CD4-positive, alpha-beta memory T cell (primary cell): ENCODE data around the gene PCDHGA2. TPM values are rescaled to one million over a fixed set of nuclear protein-coding genes. Genes with fewer than 3 reads are reported as not detected.
A peak's percentile ranks its signal among the peaks of the same experiment; 100 is the strongest.
"Not testable (repeated sequence)": the region's sequence is repeated elsewhere in the genome, so short reads cannot be mapped to it uniquely, and the experiment has no call there.

ENCODE experiments used
- CTCF ChIA-PET: fragments of 350-600 bp; sonication (Branson Sonifier 250); formaldehyde crosslinking; loops from one replicate; lab custom pipeline; 2021; ENCODE audit warnings: inconsistent platforms; ENCODE audit not compliant: partially characterized antibody; lab: Charles Lee
- POLR2A ChIA-PET: fragments of 350-600 bp; sonication (Branson Sonifier 250); formaldehyde crosslinking; loops from one replicate; lab custom pipeline; 2021; ENCODE audit not compliant: partially characterized antibody; lab: Charles Lee
- DNase-seq, 5 donors: peaks; one replicate each; pipeline versions ENCODE4 v3.0.0 to v3.0.0-alpha.2; 2020 to 2022; ENCODE audit warnings: mixed read lengths in 1 of 5
- H3K27ac ChIP-seq: one replicate; pipeline ENCODE4 v1.7.0; 2013; ENCODE audit warnings: low read depth, low read length
- H3K27me3 ChIP-seq: 2 replicates; pipeline ENCODE4 v1.7.0; 2013; ENCODE audit warnings: mild to moderate bottlenecking, low read length, moderate library complexity; ENCODE audit not compliant: insufficient read depth
- H3K36me3 ChIP-seq: 2 replicates; pipeline ENCODE4 v1.7.0; 2013; ENCODE audit warnings: mild to moderate bottlenecking, low read length, moderate library complexity; ENCODE audit not compliant: insufficient read depth
- H3K4me1 ChIP-seq: 2 replicates; pipeline ENCODE4 v1.7.0; 2013; ENCODE audit warnings: mild to moderate bottlenecking, low read length, moderate library complexity; ENCODE audit not compliant: insufficient read depth
- H3K4me3 ChIP-seq, 2 donors: one replicate each; pipeline ENCODE4 v1.7.0; 2013; ENCODE audit warnings: low read length in 2 of 2, mild to moderate bottlenecking in 1 of 2
- H3K9me3 ChIP-seq, 2 donors: one replicate each; pipeline ENCODE4 v1.7.0; 2013; ENCODE audit warnings: low read length in 2 of 2, control low read depth in 1 of 2; ENCODE audit not compliant: control insufficient read depth in 1 of 2
- H3K27ac Mint-ChIP-seq, 7 donors: one replicate each; pipeline ENCODE4 v1.8.0; 2020 to 2021; ENCODE audit warnings: mixed read lengths in 7 of 7, mild to moderate bottlenecking in 6 of 7, inconsistent platforms in 3 of 7, moderate library complexity in 3 of 7
- H3K27me3 Mint-ChIP-seq, 2 donors: one replicate each; pipeline ENCODE4 v1.8.0; 2020 to 2021; ENCODE audit warnings: mixed read lengths in 2 of 2
- H3K36me3 Mint-ChIP-seq, 2 donors: one replicate each; pipeline ENCODE4 v1.8.0; 2020 to 2021; ENCODE audit warnings: mixed read lengths in 2 of 2, inconsistent platforms in 1 of 2, mild to moderate bottlenecking in 1 of 2
- H3K4me1 Mint-ChIP-seq, 4 donors: one replicate each; pipeline ENCODE4 v1.8.0; 2020 to 2021; ENCODE audit warnings: mixed read lengths in 4 of 4, mild to moderate bottlenecking in 1 of 4
- H3K4me3 Mint-ChIP-seq, 8 donors: one replicate each; pipeline ENCODE4 v1.8.0; 2020 to 2021; ENCODE audit warnings: mixed read lengths in 8 of 8, mild to moderate bottlenecking in 7 of 8, moderate library complexity in 6 of 8, inconsistent platforms in 3 of 8
- H3K9me3 Mint-ChIP-seq, 8 donors: one replicate each; pipeline ENCODE4 v1.8.0; 2020 to 2021; ENCODE audit warnings: mixed read lengths in 8 of 8, mild to moderate bottlenecking in 5 of 8, inconsistent platforms in 3 of 8, moderate library complexity in 1 of 8
- intact Hi-C: fragments of 100-400 bp; cut with micrococcal nuclease; formaldehyde crosslinking; loops from one replicate; pipeline ENCODE4 v1.15.1; 2023
- polyA plus RNA-seq, 2 donors: library from polyadenylated mRNA; unstranded; fragments of 300-500 nt; fragmentation: Illumina TruSeq; gene quantifications; one replicate each; pipeline ENCODE4 v1.2.3, GENCODE V29; 2021
- total RNA-seq, 2 experiments: library from RNA; stranded (reverse); gene quantifications; one replicate each; pipeline ENCODE4 v1.2.3, GENCODE V29; 2021

Gene PCDHGA2
- total and polyA plus RNA-seq, 4 experiments from 2014 or later: 0.19 to 0.23 TPM; not detected in 2

DNA sequence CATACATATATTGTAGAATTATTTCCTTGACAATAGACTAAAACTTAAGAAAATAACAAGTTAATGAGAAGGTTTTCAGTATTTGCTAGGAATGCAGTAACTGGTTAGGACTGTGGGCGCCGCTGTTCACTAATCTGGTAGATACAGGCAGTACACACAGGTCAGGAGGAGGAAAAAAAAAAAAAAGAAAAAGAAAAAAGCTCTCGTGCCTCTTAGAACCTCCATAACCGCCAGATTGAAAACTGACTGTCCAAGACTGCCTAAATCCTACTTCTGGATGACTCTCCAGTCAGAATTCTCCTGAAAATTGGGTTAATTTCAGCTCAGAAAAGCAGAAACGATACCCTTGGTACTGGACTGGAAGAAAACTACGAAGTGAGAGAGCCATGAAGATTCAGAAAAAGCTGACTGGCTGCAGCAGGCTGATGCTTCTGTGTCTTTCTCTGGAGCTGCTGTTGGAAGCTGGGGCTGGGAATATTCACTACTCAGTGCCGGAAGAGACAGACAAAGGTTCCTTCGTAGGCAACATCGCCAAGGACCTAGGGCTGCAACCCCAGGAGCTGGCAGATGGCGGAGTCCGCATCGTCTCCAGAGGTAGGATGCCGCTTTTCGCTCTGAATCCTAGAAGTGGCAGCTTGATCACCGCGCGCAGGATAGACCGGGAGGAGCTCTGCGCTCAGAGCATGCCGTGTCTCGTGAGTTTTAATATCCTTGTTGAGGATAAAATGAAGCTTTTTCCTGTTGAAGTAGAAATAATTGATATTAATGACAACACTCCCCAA is 8.1 kb upstream of the PCDHGA2 start, which contains the start of gene PCDHGA1:
Gene PCDHGA1, plus strand, starts transcription at position 216 of the 782 bp plus-strand sequence.
- ChIA-PET POLR2A (interaction anchor here (0.7 to 0.8 kb wide), 2 partner anchors 10 to 233 kb away, joined by 3 to 7 read pairs; partner anchors contain the start of gene TAF7), CTCF (interaction anchor here (0.9 to 4.4 kb wide), 11 partner anchors 9 to 288 kb away, joined by 3 to 29 read pairs (median 4); partner anchors contain the start of genes DIAPH1, PCDHGA6 and TAF7)
- H3K27me3 Mint-ChIP-seq: peaks cover 50% of the 10 kb centered on the region in 2 donors
- H3K36me3 Mint-ChIP-seq: peaks cover 15 to 18% of the 10 kb centered on the region in 2 donors
- peak in 2 of 5 donors; percentile 15 to 26 for DNase-seq
- peaks cover 2 to 81% (median 69%) of the 10 kb centered on the region in 8 donors for H3K9me3 Mint-ChIP-seq
- H3K27ac Mint-ChIP-seq: peak within 1 kb of the TSS in 1 of 7 donors; percentile 52
- no peaks in the 10 kb centered on the region for H3K4me1 ChIP-seq
- no peak within 1 kb of the TSS for H3K27ac ChIP-seq
- no peaks in the 10 kb centered on the region for H3K36me3 ChIP-seq
- intact Hi-C loops: no loop called here
- H3K4me1 Mint-ChIP-seq: peaks cover 5 to 11% (median 6%) of the 10 kb centered on the region in 4 donors
- peaks cover 0 to 8% of the 10 kb centered on the region in 2 donors for H3K9me3 ChIP-seq
- H3K4me3 ChIP-seq: no peak within 1 kb of the TSS
- no peaks in the 10 kb centered on the region for H3K27me3 ChIP-seq
- peak within 1 kb of the TSS in 6 of 8 donors; percentile 29 to 68 (median 54) for H3K4me3 Mint-ChIP-seq

DNA sequence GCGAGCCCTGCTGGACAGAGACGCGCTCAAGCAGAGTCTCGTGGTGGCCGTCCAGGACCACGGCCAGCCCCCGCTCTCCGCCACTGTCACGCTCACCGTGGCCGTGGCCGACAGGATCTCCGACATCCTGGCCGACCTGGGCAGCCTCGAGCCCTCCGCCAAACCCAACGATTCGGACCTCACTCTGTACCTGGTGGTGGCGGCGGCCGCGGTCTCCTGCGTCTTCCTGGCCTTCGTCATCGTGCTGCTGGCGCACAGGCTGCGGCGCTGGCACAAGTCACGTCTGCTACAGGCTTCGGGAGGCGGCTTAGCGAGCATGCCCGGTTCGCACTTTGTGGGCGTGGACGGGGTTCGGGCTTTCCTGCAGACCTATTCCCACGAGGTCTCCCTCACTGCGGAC is 6.0 kb upstream of the PCDHGA2 start:
- H3K27me3 Mint-ChIP-seq: peaks cover 46 to 55% of the 10 kb centered on the region in 2 donors
- H3K4me3 ChIP-seq, H3K4me1 ChIP-seq, POLR2A ChIA-PET, H3K36me3 ChIP-seq, H3K27me3 ChIP-seq, DNase-seq, intact Hi-C loops, H3K27ac ChIP-seq, H3K4me1 Mint-ChIP-seq, H3K4me3 Mint-ChIP-seq, H3K9me3 ChIP-seq, H3K27ac Mint-ChIP-seq: not testable (repeated sequence)
- CTCF ChIA-PET: interaction anchor here (1.1 to 1.3 kb wide), 2 partner anchors 12 to 13 kb away, joined by 3 to 5 read pairs; partner anchors contain the start of gene TAF7
- H3K36me3 Mint-ChIP-seq: peaks cover 8 to 16% of the 10 kb centered on the region in 2 donors
- peaks cover 0 to 85% (median 75%) of the 10 kb centered on the region in 8 donors for H3K9me3 Mint-ChIP-seq

DNA sequence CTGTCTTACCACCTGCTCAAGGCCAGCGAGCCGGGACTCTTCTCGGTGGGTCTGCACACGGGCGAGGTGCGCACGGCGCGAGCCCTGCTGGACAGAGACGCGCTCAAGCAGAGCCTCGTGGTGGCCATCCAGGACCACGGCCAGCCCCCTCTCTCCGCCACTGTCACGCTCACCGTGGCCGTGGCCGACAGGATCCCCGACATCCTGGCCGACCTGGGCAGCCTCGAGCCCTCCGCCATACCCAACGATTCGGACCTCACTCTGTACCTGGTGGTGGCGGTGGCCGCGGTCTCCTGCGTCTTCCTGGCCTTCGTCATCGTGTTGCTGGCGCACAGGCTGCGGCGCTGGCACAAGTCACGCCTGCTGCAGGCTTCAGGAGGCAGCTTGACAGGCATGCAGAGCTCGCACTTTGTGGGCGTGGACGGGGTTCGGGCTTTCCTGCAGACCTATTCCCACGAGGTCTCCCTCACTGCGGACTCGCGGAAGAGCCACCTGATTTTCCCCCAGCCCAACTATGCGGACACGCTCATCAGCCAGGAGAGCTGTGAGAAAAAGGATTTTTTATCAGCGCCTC is 2.3 kb downstream of the PCDHGA2 start:
- H3K36me3 ChIP-seq, H3K27ac ChIP-seq, H3K4me3 Mint-ChIP-seq, intact Hi-C loops, H3K4me1 Mint-ChIP-seq, H3K27me3 ChIP-seq, H3K27ac Mint-ChIP-seq, H3K9me3 ChIP-seq, H3K4me3 ChIP-seq, POLR2A ChIA-PET, H3K4me1 ChIP-seq, CTCF ChIA-PET, DNase-seq: not testable (repeated sequence)
- peaks cover 43 to 44% of the 10 kb centered on the region in 2 donors for H3K27me3 Mint-ChIP-seq
- H3K9me3 Mint-ChIP-seq: peaks cover 3 to 86% (median 79%) of the 10 kb centered on the region in 8 donors
- peaks cover 14 to 17% of the 10 kb centered on the region in 2 donors for H3K36me3 Mint-ChIP-seq

DNA sequence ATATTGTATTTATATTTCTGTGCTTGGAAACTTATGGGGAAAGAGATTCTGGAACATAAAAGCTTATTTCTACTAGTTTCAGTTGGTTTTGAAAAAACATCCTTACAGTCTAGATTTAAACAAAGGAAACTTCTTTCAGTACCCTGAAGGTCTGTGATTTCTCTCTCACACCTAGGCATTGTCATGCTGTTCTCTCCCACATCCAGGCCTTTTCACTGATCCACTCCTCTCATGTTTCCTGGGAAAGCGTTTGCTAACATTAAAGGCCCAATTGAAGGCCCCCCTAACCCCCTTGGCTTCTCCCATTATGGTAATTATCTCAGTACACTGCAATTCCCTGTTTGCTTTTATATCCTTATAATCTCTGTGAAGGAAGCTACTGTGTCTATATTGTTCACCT is 4.2 kb downstream of the PCDHGA2 start:
- no peak overlapping the region for H3K27ac Mint-ChIP-seq
- H3K36me3 Mint-ChIP-seq: peaks cover 9 to 17% of the 10 kb centered on the region in 2 donors
- CTCF ChIA-PET: no interaction called here
- H3K27me3 Mint-ChIP-seq: peaks cover 39 to 42% of the 10 kb centered on the region in 2 donors
- Histone ChIP-seq H3K4me3 (no peak overlapping the region), H3K4me1 (no peaks in the 10 kb centered on the region), H3K27ac (no peak overlapping the region), H3K36me3 (no peaks in the 10 kb centered on the region), H3K27me3 (no peaks in the 10 kb centered on the region), H3K9me3 (peaks cover 0 to 11% of the 10 kb centered on the region in 2 donors)
- H3K4me1 Mint-ChIP-seq: peaks cover 0 to 3% (median 0%) of the 10 kb centered on the region in 4 donors
- no peak for DNase-seq
- peaks cover 3 to 78% (median 72%) of the 10 kb centered on the region in 8 donors for H3K9me3 Mint-ChIP-seq
- no peak overlapping the region for H3K4me3 Mint-ChIP-seq
- POLR2A ChIA-PET: no interaction called here
- intact Hi-C loops: no loop called here

DNA sequence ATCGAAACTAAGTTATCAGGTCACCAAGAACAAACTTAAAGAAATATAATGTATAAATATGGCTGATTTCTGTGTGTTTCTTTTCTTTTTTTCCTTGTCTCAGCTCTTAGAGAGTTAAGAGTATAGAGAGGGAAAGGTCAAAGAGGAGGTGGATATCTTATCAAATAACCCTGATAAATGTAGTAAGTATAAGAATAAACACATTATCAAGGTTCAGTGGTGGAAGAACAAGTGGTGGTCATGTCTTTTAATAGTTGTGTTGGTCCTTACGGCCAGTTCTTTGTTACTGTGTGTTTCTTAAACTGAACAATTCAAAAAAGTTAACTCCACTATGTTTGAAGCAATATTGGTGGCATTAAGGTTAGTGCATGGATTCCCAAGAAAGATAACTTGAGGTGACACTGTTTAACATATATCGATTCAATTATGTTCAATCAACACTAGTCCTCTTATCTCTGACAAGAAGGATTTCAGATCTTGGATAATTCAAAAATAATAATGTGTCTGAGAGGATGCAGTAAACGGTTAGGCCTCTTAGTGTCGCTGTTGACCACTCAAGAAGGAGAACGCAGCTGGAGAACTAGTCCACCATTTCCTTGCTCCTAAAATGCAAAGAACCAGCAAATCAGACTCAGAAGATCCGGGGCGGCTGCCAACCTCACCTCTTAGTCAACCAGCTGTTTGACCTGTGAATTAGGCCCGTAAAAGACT is 4.8 kb downstream of the PCDHGA2 start, which contains the start of gene PCDHGA3:
Gene PCDHGA3, plus strand, starts transcription at position 588 of the 711 bp plus-strand sequence. CDS start 205 bp downstream, outside the sequence.
- Histone ChIP-seq H3K9me3 (peaks cover 0 to 11% of the 10 kb centered on the region in 2 donors), H3K4me1 (no peaks in the 10 kb centered on the region), H3K36me3 (no peaks in the 10 kb centered on the region), H3K27me3 (no peaks in the 10 kb centered on the region), H3K4me3 (no peak within 1 kb of the TSS), H3K27ac (no peak within 1 kb of the TSS)
- ChIA-PET POLR2A (no interaction called here), CTCF (interaction anchor here (1.0 to 1.5 kb wide), 2 partner anchors 215 to 224 kb away, joined by 3 read pairs; no protein-coding TSS in a partner anchor)
- H3K4me3 Mint-ChIP-seq: peak within 1 kb of the TSS in 7 of 8 donors; percentile 46 to 73 (median 71)
- H3K36me3 Mint-ChIP-seq: peaks cover 5 to 14% of the 10 kb centered on the region in 2 donors
- peaks cover 3 to 74% (median 67%) of the 10 kb centered on the region in 8 donors for H3K9me3 Mint-ChIP-seq
- H3K4me1 Mint-ChIP-seq: peaks cover 0 to 3% (median 0%) of the 10 kb centered on the region in 4 donors
- intact Hi-C loops: no loop called here
- H3K27ac Mint-ChIP-seq: no peak within 1 kb of the TSS
- H3K27me3 Mint-ChIP-seq: peaks cover 33 to 35% of the 10 kb centered on the region in 2 donors
- peak in 1 of 5 donors; percentile 24 for DNase-seq

DNA sequence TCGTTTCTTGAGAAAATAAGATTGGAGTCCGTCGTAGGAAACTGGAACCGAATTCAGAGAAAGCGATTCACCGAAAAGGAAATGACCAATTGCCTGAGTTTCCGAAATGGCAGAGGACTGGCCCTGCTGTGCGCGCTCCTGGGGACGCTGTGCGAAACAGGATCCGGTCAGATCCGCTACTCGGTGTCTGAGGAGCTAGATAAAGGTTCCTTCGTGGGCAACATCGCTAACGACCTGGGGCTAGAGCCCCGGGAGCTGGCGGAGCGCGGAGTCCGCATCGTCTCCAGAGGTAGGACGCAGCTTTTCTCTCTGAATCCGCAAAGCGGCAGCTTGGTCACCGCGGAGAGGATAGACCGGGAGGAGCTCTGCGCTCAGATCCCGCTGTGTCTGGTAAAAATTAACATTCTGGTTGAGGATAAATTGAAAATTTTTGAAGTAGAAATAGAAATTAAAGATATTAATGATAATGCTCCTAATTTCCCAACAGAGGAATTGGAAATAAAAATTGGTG is 5.4 kb downstream of the PCDHGA2 start:
- H3K27ac ChIP-seq: no peak overlapping the region
- DNase-seq: no peak
- POLR2A ChIA-PET: no interaction called here
- Mint-ChIP-seq H3K9me3 (peaks cover 3 to 73% (median 62%) of the 10 kb centered on the region in 8 donors), H3K27me3 (peaks cover 28 to 33% of the 10 kb centered on the region in 2 donors), H3K27ac (no peak overlapping the region), H3K36me3 (peaks cover 5 to 9% of the 10 kb centered on the region in 2 donors), H3K4me1 (peaks cover 0 to 3% (median 0%) of the 10 kb centered on the region in 4 donors), H3K4me3 (peak overlapping the region in 7 of 8 donors; percentile 46 to 73 (median 71))
- H3K36me3 ChIP-seq: no peaks in the 10 kb centered on the region
- no peaks in the 10 kb centered on the region for H3K27me3 ChIP-seq
- CTCF ChIA-PET: interaction anchor here (1.0 to 1.5 kb wide), 2 partner anchors 214 to 223 kb away, joined by 3 read pairs; no protein-coding TSS in a partner anchor
- H3K9me3 ChIP-seq: peaks cover 0 to 7% of the 10 kb centered on the region in 2 donors
- intact Hi-C loops: no loop called here
- H3K4me1 ChIP-seq: no peaks in the 10 kb centered on the region
- H3K4me3 ChIP-seq: no peak overlapping the region
